COR-L47 (cell line): ENCODE measurements around the gene ATOH8.
A peak's percentile ranks its signal among the peaks of the same experiment; 100 is the strongest.

ENCODE experiments used
- DNase-seq: peaks from one replicate; lab custom pipeline; 2025; lab: John Stamatoyannopoulos, UW

Gene ATOH8

DNA sequence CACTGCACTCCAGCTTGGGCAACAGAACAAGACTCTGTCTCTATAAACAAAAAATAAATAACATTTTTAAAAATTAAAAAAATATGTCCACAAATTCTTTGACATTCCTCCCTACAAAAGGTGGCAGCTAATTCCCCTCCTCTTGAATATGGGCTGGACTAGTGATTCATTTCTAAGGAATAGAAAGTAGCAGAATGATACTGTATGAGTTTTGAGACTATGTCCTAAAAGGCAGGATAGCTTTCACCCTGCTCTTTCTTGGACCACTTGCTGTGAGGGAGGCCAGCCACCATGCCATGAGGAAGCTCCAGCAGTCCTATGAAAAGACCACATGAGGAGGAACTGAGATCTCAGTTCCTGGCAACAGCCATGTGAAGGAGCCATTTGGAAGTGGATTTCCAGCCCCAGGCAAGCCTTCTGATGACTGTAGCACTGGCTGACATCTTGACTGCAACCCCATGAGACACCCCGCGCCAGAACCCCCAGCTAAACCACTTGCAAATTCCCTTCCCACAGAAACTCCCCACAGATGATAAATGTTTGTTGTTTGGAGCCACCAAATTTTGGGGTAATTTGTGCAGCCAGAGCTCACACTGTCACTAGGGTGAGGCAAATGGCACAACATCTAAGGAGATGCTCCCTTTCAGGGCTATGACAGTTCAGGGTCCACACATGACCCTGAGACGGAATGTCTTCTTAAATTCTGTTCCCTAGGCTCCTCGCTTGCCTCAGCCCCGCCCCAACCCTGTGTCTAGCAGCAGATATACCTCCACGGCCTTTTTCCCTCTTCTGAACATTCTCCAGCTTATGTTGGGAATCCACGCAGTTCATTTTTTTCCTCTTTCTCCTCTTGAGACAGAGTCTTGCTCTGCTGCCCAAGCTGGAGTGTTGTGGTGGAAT is 17.1 kb upstream of the ATOH8 start:
- no peak for DNase-seq

DNA sequence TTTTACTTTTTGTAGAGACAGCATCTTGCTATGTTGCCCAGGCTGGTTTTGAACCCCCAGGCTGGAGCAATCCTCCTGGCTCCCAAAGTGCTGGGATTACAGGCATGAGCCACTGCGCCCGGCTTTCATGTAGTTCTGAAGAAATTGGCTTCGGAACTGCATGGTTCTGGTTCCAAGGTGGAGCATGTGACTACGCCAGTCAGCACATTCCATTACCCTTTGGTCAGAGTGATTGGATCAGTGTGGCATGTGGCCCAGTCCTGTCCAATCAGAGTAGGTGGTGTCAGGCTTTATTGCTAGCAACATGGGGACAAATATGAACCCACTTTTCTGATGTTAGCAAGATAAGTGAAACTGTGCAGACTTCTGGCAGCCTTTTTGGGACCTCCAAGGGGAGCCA is 16.3 kb upstream of the ATOH8 start:
- no peak for DNase-seq

DNA sequence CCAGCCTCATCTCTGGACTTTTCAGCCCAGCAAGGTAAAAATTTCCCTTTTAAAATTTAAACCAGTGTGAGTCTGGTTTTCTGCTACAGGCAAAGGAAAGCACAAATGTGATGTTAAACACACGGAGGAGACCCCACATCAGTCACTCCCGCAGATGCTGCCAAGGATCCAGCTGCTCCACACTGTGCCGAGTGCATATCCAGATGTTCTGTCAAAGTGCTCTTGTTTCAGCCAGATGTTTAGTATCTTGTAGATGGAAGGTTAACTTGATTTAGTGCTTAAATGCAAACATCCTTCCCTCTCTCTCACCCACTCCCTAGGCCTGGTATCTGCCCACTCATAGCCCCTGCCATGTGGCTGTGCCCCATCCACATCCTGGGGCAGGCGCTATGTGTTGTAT is 15.8 kb upstream of the ATOH8 start:
- DNase-seq = no peak

DNA sequence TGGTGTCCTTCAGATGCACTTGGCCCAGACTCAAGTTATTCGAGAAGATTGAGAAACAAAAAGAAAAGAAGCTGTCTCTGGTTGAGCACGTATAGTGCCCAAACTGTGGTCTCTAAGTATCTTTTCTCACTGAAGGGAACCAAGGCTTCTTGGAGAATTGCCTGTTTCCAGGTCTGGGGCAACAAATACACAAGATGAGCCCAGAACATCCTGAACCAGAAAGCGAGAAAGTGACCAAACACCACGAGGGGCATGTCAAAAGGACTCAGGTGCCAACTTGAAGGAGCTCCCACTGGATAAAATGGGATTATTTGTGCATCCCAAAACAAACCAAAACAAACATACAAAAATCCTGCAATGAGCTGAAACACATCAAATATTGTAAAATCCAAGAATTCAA is 13.6 kb upstream of the ATOH8 start:
- no peak for DNase-seq

DNA sequence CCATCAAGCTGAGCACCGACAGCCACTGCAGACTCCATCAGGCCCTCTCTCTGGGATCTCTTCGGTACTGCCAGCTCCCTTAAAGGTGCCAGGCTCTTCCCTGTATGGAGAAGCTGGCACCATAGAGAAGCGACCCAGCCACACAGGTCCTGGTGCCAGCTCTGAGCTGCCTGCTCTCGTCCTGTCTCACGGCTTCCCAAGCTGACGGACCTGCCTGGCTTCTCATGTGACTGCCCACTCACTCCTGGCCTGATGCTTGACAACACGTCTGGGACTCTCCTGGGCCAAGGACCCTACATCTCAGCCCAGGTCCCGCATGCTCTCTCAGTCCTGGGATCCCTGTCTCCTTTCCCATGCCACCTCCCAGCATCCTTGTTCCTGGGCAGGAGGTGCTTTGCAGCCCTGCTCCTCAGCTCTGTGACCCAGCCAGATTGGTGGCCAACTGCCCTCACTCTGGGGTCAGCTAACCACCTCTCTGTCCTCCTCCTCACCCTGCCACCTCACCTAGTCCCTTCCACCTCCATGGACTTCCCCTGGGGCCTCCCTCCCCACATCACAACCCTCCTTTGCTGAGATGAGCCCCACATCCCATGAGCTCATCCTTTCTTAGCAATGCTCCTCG is 12.5 kb upstream of the ATOH8 start:
- DNase-seq = no peak

DNA sequence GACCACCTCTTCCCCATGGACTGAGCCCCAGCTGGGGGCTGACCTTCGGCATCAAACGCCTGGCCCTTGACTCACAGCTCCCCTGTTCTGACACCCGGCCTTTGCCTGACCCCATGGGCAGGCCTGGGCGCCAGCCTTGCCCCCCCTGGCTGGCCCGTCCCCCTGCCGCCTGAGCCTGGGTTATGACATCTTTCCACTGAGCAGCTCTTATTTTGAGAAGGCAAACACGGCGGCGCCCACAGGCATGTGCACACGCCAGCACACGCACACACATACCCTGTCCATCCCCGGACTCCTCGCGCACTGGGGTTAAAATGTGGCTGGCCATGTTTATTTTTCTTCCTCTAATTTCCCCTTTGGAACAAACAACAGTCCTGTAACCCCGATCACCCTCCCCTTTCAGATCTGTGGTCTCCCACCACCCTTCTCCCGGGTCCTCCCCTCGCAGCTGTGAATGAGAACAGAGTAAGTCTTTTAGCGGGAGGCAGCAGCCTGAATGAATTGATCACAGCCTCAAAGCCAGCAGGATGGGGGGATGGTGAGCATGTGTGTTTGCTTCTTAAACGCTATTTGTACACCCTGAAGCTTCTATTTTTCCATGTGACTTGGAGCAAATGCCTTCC is 11.8 kb upstream of the ATOH8 start:
- DNase-seq = peak; percentile 60

DNA sequence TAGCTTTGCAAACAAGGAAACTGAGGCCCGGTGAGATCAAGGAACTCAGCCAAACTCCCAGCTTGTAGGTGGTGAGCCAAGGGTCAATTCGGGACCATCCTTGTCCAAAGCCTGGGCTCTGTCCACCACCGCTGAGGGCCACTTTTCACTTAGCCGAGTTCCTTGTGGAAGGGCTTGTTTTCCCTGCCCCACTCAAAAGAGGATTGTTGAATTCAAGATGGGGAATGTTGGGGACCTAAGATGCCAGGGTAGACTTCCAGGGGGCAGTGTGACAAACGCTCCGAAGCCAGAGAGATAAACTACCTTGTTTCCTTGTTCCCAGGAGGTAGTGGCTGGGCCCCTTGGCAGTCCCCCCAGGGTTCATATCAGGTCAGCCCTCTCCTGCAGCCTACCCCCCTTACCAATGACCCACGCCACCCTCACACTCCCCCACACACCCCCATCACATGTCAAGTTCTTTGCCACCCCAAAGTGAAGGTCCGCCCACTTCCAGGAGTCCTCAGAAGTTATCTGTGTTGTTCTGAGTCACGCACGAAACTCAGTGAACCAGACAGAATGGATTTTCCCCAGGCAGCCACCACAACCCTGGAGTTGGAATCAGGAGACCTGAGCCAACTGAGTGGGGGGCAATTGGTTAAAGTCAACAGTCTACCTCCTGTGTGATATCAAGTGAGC is 10.3 kb upstream of the ATOH8 start:
- no peak for DNase-seq

DNA sequence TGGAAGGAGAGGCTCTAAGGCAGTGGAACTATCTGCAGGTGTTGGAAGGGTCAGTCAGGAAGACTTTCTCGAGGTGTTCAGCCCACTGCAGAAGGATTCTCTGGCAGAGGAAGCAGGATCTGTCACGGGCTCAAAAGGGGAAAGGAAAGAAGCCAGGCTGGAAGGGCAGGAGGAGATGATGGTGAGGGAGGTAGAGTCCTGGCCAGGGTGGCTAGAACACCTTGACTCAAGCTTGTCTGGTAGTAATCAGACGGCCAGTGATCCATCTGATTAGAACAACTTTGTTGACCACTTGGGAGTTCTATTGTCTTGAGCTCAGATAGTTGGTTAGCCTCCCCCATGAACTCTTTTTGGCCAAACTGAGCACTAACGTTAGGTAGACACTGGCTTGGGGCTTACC is 9.7 kb upstream of the ATOH8 start:
- no peak for DNase-seq

DNA sequence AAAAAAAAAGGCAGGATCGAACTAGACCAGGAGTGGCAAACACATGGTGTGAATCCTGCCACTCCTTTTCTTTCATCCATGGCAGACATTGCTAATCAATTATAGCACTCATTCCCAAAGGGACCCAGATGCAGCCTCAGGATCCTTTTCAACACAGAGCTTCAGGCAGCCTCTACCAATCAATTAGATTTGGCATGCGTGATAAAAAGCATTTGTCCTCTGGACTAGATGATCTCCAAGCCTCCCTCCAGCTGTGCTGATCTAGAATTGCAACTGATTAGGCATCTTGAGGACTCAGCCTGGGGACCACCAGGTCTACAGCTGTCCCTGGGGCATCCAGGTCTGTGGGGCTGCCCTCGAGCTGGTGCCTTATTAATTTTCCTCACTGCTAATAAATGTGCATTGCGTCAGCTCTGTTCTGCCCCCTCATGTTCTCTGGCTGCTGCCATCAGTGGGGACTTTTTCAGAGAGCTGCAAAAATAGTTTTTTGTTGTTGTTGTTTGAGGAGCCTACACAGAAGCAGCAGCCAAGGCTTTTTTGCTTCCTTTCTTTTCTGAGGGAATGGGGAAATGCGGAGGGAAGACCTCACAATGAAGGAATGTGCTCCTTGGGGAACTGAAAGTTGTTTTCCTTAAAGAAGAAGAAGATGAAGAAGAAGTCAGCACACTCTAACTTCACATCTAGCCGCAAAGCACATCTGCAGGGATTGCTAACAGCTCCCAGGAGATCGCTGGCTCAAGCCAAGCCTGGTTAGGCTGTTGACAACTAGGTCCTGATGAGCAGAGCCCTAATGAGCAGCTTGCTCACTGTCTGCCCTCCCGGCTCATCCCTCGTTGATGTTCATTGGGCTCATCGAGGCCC is 8.8 kb upstream of the ATOH8 start:
- no peak for DNase-seq

DNA sequence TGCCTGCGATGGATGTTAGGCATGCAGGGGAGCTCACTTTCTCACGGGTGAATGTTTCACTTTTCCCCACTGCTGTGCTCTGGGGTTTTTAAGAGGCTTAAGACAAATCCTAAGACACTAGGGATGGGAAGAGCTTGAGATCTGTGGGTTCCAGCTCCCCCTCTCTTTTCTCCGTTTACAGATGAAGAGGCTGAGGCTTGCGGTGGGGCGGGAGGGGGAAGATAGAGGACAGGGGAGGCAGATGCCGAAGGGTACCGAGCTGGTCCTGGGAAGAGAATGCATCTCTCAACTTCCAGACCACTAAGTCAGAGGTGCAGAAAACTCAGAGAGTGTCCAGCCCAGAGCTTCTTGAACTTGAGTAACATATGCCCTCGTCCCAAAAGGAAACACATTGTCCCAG is 8.2 kb upstream of the ATOH8 start:
- no peak for DNase-seq

DNA sequence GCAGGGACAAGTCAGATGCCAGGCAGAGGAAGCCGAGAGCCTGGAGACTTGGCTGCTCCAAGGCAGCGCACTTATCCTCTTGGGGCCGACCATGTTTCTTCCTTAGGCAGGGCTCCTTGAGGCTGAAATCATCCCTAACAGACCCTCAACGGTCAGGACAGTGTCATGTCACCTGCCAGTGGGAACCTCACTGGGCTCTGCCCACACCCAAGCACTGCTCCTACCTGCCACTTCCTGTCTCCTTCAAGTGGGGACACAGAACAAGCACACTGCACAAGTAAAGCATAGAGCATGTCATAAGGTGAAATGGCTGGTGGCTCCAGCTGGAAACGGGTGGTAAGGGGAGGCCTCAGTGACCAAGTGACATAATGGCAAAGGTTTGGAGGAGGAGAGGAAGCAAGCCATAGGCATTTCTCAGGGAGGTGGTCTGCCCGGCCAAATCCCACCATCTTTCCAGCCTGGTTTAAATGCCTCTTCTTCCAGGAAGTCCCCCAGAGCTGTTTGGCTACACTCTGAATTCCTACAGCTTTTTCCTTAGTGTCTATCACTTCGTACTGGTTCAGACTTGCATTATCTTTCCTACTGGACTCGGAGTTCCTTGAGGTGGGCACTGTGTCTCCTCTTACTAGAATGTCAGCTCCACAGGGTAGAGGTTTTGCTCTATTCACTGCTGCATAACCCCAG is 7.3 kb upstream of the ATOH8 start:
- DNase-seq = no peak

DNA sequence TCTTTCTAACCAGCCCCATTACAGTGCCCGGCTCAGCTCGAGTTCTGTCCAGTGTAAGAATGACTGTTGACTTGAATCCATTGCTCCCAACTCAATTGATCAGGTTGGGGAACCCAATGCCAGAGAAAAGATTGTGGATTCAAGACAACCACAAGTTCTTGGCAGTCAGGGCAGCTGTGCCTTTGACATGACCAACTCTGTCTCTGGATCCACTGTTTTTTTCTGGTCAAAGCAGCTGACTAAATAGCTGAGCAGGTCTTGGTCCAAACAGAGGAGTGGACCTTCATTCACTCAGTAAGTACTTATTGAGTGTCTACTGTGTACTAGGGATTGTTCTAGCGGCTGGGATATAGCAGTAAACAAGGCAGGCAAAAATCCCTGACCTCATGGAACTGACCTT is 6.3 kb upstream of the ATOH8 start:
- DNase-seq = no peak

DNA sequence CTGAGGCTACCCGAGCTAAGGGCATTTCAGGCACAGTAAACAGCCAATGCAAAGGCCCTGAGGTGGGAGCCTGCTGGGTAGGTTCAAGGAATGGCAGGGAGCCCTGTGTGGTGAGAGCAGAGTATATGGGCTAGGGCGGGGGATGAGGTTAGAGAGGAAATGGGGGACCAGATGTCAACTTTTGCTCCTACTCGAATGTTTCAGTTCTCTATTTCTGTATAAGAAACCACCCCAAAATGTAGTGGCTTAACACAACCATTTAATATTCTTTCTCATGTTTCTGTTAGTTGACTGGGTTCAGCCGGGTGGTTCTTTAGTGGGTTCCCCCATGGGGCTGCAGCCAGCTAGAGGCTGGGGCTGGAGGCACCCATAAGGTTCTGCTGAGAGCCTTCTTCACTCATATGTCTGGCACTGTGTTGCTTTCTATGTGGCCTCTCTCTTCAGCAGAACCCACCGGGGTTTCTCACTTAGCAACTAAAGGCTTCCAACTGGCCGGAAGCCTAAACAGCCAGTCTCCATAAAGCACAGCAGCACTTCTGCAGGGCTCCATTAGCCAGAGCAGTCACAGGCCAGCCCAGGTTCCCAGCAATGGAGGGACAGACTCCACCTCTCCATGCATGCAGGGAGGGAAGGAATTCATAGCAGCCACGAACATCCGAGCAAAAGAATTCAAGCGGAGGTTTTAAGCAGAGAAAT is 5.6 kb upstream of the ATOH8 start:
- DNase-seq = no peak

DNA sequence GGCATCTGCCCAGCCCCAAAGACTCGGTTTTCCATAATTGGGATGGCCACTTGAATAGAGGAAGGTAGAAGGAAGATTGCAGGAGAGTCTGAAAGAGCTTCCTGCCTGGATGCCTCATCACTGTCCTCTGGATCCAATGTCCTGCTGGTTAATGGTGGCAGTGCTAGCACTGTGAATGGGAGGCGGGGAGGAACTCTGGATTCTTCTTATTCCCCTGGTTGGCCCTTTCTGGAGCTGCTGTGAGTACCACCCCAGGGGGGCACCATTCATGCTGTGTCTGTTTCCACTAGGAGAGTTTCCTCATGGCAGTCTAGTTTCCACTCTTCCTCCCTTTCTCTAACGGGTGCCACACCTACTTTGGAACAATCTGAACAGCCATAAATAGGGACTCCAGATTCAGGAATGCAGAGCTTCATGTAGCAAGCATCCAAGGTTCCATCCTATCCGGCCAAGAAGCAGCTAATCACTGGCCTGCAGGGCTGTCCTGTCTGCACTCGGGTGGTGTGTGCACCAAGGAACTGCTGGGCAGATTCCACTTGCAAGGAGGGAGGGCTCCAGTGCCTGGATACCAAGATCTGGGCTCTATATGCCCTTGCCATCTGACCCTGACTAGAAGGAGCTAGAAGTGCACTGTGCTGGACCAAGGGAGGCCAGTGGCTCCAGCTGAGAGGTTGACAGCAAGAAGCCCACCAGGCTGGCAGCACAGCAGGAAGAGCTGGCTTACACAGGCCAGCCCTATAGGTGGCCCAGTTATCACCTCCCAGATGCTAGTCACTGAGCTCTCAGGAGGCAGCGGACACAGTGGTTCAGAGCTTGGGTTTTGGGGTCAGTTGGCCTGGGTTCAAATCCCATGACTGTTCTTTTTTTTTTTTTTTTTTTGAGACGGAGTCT is 4.6 kb upstream of the ATOH8 start:
- DNase-seq = peak; percentile 86

DNA sequence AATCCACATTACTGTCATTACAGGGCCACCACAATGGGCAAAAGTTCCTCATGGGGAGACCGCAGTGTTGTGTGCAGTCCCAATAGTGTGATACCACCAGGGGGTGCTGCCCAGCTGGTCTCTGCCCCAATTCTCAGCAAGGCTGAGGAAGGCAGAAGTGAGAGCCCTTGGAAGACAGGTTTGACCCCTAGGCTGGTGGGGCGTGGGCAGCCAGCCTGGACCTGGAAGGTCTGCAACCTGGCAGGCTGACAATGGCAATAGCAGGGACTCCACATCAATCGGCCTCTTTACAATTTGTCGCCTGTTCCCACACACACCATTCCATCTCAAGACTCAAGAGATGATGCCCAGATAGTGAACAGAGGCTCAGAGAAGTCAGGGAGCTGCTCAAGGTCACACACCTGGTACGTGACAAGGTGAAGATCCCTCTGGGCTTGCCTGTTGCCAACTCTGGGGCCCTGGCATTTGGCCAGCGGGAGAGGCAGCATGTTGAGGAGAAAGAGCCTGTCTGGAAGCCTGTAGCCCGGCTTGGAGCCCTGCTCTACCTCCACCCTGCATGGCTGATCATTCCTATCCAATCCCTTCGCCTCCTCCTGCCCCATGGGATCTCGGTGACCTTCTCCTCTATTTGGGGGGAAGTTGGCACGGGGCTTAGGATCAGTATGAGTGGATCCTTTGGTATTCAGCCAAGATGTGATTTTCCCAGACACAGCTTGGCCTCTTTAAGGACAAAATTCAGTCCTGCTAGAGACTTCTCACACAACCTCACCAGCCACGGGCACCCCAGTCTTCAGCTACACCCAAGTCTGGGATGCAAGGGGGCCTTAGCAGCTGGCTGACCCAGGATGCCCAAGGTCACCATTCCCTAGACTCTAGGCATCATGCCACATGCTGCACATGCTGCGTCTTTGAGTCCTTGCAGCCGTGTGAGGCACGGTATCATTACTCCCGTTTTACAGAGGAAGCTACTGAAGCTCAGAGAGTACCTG is 2.9 kb upstream of the ATOH8 start:
- DNase-seq = peak; percentile 43

DNA sequence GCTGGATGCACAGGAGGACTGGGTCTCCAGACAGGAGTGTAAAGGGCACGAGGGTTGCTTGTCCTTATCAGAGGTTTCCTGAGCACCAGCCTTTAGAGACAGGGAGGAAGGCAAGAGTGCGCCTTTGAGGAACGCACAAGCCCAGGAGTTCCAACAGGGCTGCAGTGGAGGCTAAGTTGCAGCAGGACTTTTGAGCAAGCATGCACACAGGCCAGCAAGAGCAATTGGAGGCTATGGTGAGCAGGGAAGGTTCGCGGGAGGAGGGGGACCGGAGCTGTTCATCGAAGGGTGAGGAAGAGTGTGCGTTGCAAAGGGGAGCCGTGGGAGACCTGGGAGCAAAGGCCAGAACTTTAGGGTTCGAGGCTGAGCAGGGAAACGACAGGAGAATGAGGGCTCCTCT is 2.2 kb upstream of the ATOH8 start:
- DNase-seq = no peak

DNA sequence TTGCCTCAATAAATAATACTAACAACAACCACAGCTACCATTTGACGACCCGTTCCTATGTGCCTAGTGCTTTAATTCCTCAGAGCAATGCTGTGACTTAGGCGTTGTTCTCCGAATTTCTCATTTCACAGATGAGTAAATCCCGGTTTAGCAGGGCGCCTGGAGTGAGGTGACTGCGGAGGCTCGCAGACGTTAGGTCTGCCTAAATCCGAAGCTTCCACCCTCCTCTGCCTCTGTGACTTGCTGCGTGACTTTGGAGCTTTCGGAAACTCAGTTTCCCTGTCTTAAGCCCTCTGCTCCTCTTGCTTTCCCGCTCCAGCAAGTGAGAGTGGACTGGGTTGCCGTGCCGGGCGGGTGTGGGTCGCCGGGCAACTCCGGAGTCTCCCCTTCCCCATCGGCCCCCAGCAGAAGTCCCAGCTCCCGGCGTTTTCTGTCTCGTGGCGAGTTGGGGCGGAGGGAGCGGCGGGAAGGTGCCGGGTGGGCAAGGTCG is 711 bp upstream of the ATOH8 start:
- no peak for DNase-seq
